Measurements from ENCODE around the gene PAOX. TPM values are rescaled to one million over a fixed set of nuclear protein-coding genes. Genes with fewer than 3 reads are reported as not detected.

Gene PAOX
- total RNA-seq, 1 experiment from 2014 or later = 6.7 TPM

GRCh38 chr10:133401500-133401899 lies 22.4 kb downstream of the PAOX start:
- BruUV-seq (replicated peaks) = no TSS peak
- TF ChIP-seq CTCF (IDR thresholded peaks at IDR 0.05; ENCODE audit: insufficient read depth in 1 of 2, low read depth in 1 of 2, low read length in 1 of 2, severe bottlenecking in 1 of 2, unreplicated experiment in 1 of 2) = no peak
- Mint-ChIP-seq H3K36me3 (ENCODE audit: insufficient read depth, unreplicated experiment) (peaks cover 85% of the 10 kb centered on the region), H3K9me3 (ENCODE audit: unreplicated experiment) (no peaks in the 10 kb centered on the region), H3K4me3 (ENCODE audit: unreplicated experiment) (no peak overlapping the region), H3K27me3 (ENCODE audit: insufficient read depth, unreplicated experiment) (no peaks in the 10 kb centered on the region), H3K4me1 (ENCODE audit: low read depth, unreplicated experiment) (peaks cover 7% of the 10 kb centered on the region), H3K27ac (ENCODE audit: unreplicated experiment) (no peak overlapping the region)
- no peaks in the 10 kb centered on the region for H3K4me1 ChIP-seq
- no peak for DNase-seq
- H3K36me3 ChIP-seq (ENCODE audit: control insufficient read depth, insufficient read depth, low read length) = peaks cover 3% of the 10 kb centered on the region
- H3K27me3 ChIP-seq (replicated peaks; ENCODE audit: control insufficient read depth, insufficient read depth, low read length) = no peaks in the 10 kb centered on the region
- intact Hi-C loops (cut with micrococcal nuclease; ENCODE audit: unreplicated experiment) = no loop called here
- H3K9me3 ChIP-seq = no peaks in the 10 kb centered on the region
- POLR2A ChIA-PET = no interaction called here
- CTCF ChIA-PET = no interaction called here
- H3K4me3 ChIP-seq (ENCODE audit: low read depth, low read length) = no peak overlapping the region

GRCh38 chr10:133401981-133402725 lies 23.1 kb downstream of the PAOX start:
- H3K36me3 Mint-ChIP-seq (ENCODE audit: insufficient read depth, unreplicated experiment) = peaks cover 85% of the 10 kb centered on the region
- no peak overlapping the region for H3K27ac Mint-ChIP-seq (ENCODE audit: unreplicated experiment)
- no peak overlapping the region for H3K4me3 Mint-ChIP-seq (ENCODE audit: unreplicated experiment)
- H3K27me3 ChIP-seq (replicated peaks; ENCODE audit: control insufficient read depth, insufficient read depth, low read length) = no peaks in the 10 kb centered on the region
- H3K9me3 Mint-ChIP-seq (ENCODE audit: unreplicated experiment) = no peaks in the 10 kb centered on the region
- ChIA-PET POLR2A (no interaction called here), CTCF (no interaction called here)
- BruUV-seq (replicated peaks) = no TSS peak
- no peaks in the 10 kb centered on the region for H3K27me3 Mint-ChIP-seq (ENCODE audit: insufficient read depth, unreplicated experiment)
- H3K36me3 ChIP-seq (ENCODE audit: control insufficient read depth, insufficient read depth, low read length) = peaks cover 3% of the 10 kb centered on the region
- peaks cover 7% of the 10 kb centered on the region for H3K4me1 Mint-ChIP-seq (ENCODE audit: low read depth, unreplicated experiment)
- no peak overlapping the region for H3K4me3 ChIP-seq (ENCODE audit: low read depth, low read length)
- H3K9me3 ChIP-seq = no peaks in the 10 kb centered on the region
- H3K4me1 ChIP-seq = no peaks in the 10 kb centered on the region
- DNase-seq = peak in 1 of 2 experiments; percentile 34
- intact Hi-C loops (cut with micrococcal nuclease; ENCODE audit: unreplicated experiment) = no loop called here
- TF ChIP-seq CTCF (IDR thresholded peaks at IDR 0.05; ENCODE audit: insufficient read depth in 1 of 2, low read depth in 1 of 2, low read length in 1 of 2, severe bottlenecking in 1 of 2, unreplicated experiment in 1 of 2) = no peak

- intact Hi-C loops (cut with micrococcal nuclease; ENCODE audit: unreplicated experiment) = no loop called here
These were observed 24.3 kb downstream of the PAOX start for GRCh38 chr10:133403359-133403758.

More at GRCh38 chr10:133403359-133403758, 24.3 kb downstream of the PAOX start:
- no peak for TF ChIP-seq CTCF (IDR thresholded peaks at IDR 0.05; ENCODE audit: insufficient read depth in 1 of 2, low read depth in 1 of 2, low read length in 1 of 2, severe bottlenecking in 1 of 2, unreplicated experiment in 1 of 2)
- ChIA-PET CTCF (no interaction called here), POLR2A (no interaction called here)
- H3K9me3 ChIP-seq = no peaks in the 10 kb centered on the region
- H3K4me3 Mint-ChIP-seq (ENCODE audit: unreplicated experiment) = no peak overlapping the region
- H3K27me3 Mint-ChIP-seq (ENCODE audit: insufficient read depth, unreplicated experiment) = no peaks in the 10 kb centered on the region
- DNase-seq = no peak
- BruUV-seq (replicated peaks) = no TSS peak
- H3K36me3 ChIP-seq (ENCODE audit: control insufficient read depth, insufficient read depth, low read length) = peaks cover 3% of the 10 kb centered on the region
- H3K9me3 Mint-ChIP-seq (ENCODE audit: unreplicated experiment) = no peaks in the 10 kb centered on the region
- peaks cover 85% of the 10 kb centered on the region for H3K36me3 Mint-ChIP-seq (ENCODE audit: insufficient read depth, unreplicated experiment)
- H3K4me1 Mint-ChIP-seq (ENCODE audit: low read depth, unreplicated experiment) = peaks cover 7% of the 10 kb centered on the region
- no peaks in the 10 kb centered on the region for H3K4me1 ChIP-seq
- no peak overlapping the region for H3K4me3 ChIP-seq (ENCODE audit: low read depth, low read length)
- no peaks in the 10 kb centered on the region for H3K27me3 ChIP-seq (replicated peaks; ENCODE audit: control insufficient read depth, insufficient read depth, low read length)
- H3K27ac Mint-ChIP-seq (ENCODE audit: unreplicated experiment) = no peak overlapping the region
